ENCODE data around the gene FCRL6.

Gene FCRL6, protein sequence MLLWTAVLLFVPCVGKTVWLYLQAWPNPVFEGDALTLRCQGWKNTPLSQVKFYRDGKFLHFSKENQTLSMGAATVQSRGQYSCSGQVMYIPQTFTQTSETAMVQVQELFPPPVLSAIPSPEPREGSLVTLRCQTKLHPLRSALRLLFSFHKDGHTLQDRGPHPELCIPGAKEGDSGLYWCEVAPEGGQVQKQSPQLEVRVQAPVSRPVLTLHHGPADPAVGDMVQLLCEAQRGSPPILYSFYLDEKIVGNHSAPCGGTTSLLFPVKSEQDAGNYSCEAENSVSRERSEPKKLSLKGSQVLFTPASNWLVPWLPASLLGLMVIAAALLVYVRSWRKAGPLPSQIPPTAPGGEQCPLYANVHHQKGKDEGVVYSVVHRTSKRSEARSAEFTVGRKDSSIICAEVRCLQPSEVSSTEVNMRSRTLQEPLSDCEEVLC

DNA sequence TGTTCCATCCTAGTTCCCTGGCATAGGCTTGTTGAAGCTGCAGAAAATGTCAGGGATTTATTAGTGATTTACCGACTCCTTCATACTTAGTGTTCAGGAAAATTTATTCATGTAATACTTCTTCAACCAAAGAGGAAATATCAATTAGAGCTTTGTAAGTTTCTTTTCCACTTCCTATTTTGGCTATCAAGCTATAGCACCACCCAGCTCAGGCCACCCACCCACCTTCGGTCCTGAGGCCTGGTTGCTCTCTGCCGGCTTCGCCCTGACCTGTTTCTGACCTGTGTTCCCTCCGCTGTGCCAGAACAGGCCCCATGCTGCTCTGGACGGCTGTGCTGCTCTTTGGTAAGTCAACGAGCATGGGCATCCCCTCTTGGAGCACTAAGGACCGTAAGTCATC lies at the start of gene FCRL6:
Gene FCRL6 (plus strand): TSS at position 250 of the 400 bp plus-strand sequence. CDS start 65 bp downstream, at position 315.
- Mint-ChIP-seq H3K4me1 (ENCODE audit: low read depth) (peaks cover 23% of the 10 kb centered on the region), H3K27me3 (peaks cover 4% of the 10 kb centered on the region), H3K36me3 (no peaks in the 10 kb centered on the region), H3K4me3 (no peak within 1 kb of the TSS), H3K27ac (no peak within 1 kb of the TSS), H3K9me3 (ENCODE audit: low read depth) (no peaks in the 10 kb centered on the region)

DNA sequence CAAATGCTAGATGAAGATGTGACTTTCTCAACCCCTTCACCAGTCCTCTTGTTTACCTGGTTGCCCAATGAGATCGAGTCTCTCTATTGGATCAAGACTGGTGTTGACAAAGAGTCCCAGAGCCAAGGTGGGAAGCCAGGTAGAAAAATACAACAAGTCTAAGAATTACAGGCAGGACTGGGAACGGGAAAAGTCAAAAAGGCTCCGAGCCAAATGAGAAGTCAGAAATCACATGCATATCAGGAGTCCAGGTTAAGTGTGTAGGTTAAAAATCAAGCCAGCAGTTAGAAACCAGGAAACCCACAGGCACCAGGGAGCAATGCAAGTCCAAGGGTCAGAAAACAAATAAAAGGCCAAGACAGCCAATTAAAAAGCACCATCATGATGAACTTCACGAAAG lies 48.8 kb upstream of the FCRL6 start:
- Mint-ChIP-seq H3K36me3 (no peaks in the 10 kb centered on the region), H3K27ac (no peak overlapping the region), H3K27me3 (no peaks in the 10 kb centered on the region), H3K9me3 (ENCODE audit: low read depth) (no peaks in the 10 kb centered on the region), H3K4me3 (no peak overlapping the region), H3K4me1 (ENCODE audit: low read depth) (no peaks in the 10 kb centered on the region)

DNA sequence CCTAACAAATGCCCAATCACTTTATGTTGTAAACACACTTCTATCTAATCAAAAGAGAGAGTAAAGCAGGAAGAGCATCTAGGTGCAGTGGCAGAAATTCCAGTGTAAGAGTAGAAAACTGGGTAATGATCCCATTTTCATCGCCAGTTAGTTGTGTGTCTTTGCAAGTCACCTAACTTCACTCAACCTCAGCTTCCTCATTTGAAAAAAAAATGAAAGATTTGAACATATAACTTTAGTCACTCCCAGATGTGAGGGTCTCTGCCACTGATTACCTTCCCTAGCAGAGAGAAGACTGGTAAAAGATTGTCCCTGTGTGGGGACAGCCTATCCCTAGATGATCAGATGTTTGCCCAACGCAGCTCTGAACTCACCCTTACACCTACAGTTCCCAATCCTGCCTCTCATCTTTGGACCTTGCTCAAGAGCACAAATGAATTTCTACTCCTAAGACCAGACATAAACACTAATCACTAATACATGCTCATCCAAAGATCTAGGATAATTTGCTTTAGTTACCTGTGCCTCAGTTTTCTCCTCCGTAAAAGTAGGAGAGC lies 46.6 kb upstream of the FCRL6 start:
- no peaks in the 10 kb centered on the region for H3K9me3 Mint-ChIP-seq (ENCODE audit: low read depth)

DNA sequence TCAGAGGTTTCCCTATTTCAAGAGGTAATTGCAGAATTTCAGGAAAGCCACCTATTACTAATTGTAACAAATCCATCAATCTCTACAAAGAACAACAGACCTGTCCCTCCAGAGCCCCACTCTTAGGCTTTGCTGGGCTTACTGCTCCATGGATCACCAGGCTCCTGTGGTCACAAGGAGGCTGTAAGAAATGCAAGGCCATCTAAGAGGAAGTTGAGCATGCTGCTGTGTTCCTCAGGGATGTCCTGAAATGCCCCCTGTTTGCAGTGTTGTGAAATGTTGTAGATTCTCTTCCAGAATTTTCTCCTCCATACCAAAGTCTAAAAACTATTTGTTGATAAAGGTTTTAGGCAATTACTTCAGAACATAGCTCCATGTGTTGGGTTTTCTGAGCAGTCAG lies 45.8 kb upstream of the FCRL6 start:
- Mint-ChIP-seq H3K36me3 (no peaks in the 10 kb centered on the region), H3K4me1 (ENCODE audit: low read depth) (no peaks in the 10 kb centered on the region), H3K27me3 (no peaks in the 10 kb centered on the region)

More for the DNA sequence above, 46.6 kb upstream of the FCRL6 start:
- no peaks in the 10 kb centered on the region for H3K4me1 Mint-ChIP-seq (ENCODE audit: low read depth)
- H3K27ac Mint-ChIP-seq, result no peak overlapping the region
- H3K4me3 Mint-ChIP-seq, result no peak overlapping the region
- H3K36me3 Mint-ChIP-seq, result no peaks in the 10 kb centered on the region
- no peaks in the 10 kb centered on the region for H3K27me3 Mint-ChIP-seq

DNA sequence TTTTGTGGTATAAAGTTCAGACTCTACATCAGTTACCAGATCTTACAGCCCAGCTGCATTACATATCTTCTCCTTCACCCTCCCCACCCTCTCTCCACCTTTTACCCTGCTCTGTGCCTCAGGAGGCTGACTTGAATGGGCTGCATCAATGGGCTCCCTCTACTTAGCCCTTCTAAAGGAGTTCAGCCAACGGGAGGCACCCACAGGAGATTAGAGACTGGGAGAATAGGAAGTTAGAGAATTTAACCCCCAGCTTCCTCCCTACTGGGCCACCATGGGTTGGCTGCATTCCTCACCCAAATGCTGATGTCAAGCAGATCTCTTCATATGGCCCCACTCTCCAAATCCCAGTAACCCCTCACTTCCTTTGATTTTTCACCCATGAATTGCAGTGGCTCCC lies 38.5 kb upstream of the FCRL6 start:
- H3K4me1 Mint-ChIP-seq (ENCODE audit: low read depth), result no peaks in the 10 kb centered on the region
- H3K9me3 Mint-ChIP-seq (ENCODE audit: low read depth), result no peaks in the 10 kb centered on the region
- H3K4me3 Mint-ChIP-seq, result no peak overlapping the region
- H3K27ac Mint-ChIP-seq, result no peak overlapping the region
- peaks cover 4% of the 10 kb centered on the region for H3K27me3 Mint-ChIP-seq
- H3K36me3 Mint-ChIP-seq, result peaks cover 2% of the 10 kb centered on the region

More for the DNA sequence above, 45.8 kb upstream of the FCRL6 start:
- H3K27ac Mint-ChIP-seq, result no peak overlapping the region
- H3K4me3 Mint-ChIP-seq, result no peak overlapping the region
- H3K9me3 Mint-ChIP-seq (ENCODE audit: low read depth), result no peaks in the 10 kb centered on the region

DNA sequence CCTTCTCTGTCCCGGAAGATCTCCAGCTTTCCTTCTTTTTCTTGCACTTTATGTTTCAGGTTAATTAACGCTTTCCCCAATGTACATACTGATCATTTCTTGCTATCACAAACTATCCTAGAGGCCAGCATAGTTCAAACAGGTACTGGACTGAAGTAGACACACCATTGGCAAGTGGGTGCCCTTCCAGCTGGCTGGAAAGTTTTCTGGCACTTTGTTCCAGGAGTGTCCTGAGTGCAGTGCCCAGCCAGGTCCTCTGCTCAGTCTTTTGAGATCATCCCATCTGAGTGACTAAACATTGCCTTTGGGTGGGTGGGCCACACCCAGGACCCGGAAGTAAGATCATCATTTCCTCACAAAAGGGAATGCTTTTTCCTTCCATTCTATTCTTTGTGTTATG lies 36.4 kb upstream of the FCRL6 start:
- H3K4me3 Mint-ChIP-seq, result no peak overlapping the region
- H3K9me3 Mint-ChIP-seq (ENCODE audit: low read depth), result no peaks in the 10 kb centered on the region
- peaks cover 4% of the 10 kb centered on the region for H3K27me3 Mint-ChIP-seq
- no peaks in the 10 kb centered on the region for H3K4me1 Mint-ChIP-seq (ENCODE audit: low read depth)
- no peak overlapping the region for H3K27ac Mint-ChIP-seq
- H3K36me3 Mint-ChIP-seq, result peaks cover 2% of the 10 kb centered on the region

DNA sequence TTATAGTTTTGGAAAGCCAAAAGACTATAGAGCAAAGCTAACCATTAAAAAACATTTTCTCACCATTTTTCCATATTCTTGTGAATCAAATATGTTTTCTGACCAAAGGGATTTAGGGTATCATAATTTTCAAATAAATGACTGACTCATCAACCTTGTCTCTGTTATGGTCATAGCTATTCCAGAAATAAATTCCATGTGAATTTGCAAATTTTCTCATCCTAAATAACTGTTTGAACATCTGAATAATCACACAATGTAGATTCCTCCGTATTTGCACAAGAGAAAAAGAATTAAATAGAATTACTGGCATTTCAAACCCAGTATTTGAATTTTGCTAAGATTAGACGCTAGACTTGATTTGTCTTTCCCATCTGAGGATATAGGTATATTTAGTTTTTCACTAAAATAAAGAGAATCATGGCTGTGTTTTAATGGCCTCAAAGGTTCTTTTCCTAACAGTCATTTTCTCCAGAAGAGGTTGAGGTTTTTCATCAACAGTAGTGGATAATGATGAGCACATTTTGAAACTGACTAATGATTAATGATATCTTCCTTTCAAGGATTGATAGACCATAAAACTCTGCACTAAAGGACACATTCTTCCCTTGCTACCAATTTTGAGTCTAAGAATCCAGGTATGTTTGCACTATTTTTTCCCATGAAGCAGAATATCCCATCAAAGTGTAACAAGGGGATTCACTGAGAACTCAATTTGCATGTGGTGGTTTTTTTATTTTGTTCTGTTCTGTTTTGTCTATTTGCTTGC lies 30.8 kb upstream of the FCRL6 start:
- H3K9me3 Mint-ChIP-seq (ENCODE audit: low read depth), result no peaks in the 10 kb centered on the region
- no peaks in the 10 kb centered on the region for H3K4me1 Mint-ChIP-seq (ENCODE audit: low read depth)
- no peak overlapping the region for H3K4me3 Mint-ChIP-seq
- no peak overlapping the region for H3K27ac Mint-ChIP-seq
- H3K27me3 Mint-ChIP-seq, result peaks cover 6% of the 10 kb centered on the region
- H3K36me3 Mint-ChIP-seq, result no peaks in the 10 kb centered on the region

DNA sequence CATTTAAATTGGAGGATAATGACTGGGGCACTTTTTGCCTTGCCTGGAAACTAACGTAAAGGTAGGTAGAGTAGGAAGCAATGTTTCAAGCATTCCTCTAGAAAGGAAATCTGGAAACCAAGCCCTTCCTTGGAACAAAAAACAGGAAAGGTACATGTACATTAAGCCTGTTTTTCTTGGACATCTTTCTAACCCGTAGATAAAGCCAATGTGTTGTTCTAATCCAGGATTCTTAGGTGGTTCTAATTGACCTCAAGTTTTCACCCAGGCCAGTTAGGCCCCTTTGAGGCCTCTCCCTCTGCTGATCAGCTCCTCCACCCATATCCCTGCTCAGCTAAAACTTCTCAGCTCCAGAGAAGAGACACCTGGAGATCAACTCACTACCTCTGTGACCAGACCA lies 27.7 kb upstream of the FCRL6 start:
- no peaks in the 10 kb centered on the region for H3K9me3 Mint-ChIP-seq (ENCODE audit: low read depth)
- no peak overlapping the region for H3K4me3 Mint-ChIP-seq
- H3K4me1 Mint-ChIP-seq (ENCODE audit: low read depth), result no peaks in the 10 kb centered on the region
- H3K36me3 Mint-ChIP-seq, result no peaks in the 10 kb centered on the region
- peaks cover 6% of the 10 kb centered on the region for H3K27me3 Mint-ChIP-seq
- H3K27ac Mint-ChIP-seq, result no peak overlapping the region

DNA sequence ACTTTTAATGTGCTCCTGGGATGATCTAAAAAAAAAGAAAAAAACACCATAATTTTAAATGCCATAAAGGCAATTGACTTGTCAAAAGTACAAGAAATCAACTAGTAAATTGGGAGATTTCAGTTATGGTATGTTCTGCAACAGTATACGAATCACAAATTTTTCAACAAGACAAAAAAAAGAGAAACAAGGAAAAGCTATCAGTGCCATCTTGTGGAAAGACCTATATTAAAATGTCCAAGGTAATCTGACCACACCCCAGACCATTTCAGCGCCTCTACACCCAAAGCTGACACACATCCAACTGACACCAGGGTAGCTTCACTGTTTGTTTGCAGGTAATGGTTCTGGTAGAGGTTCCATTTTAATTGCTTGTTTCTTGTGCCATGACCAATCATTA lies 26.4 kb upstream of the FCRL6 start:
- no peaks in the 10 kb centered on the region for H3K36me3 Mint-ChIP-seq
- peaks cover 6% of the 10 kb centered on the region for H3K27me3 Mint-ChIP-seq
- no peaks in the 10 kb centered on the region for H3K9me3 Mint-ChIP-seq (ENCODE audit: low read depth)
- no peak overlapping the region for H3K4me3 Mint-ChIP-seq
- H3K4me1 Mint-ChIP-seq (ENCODE audit: low read depth), result peaks cover 9% of the 10 kb centered on the region
- H3K27ac Mint-ChIP-seq, result no peak overlapping the region

DNA sequence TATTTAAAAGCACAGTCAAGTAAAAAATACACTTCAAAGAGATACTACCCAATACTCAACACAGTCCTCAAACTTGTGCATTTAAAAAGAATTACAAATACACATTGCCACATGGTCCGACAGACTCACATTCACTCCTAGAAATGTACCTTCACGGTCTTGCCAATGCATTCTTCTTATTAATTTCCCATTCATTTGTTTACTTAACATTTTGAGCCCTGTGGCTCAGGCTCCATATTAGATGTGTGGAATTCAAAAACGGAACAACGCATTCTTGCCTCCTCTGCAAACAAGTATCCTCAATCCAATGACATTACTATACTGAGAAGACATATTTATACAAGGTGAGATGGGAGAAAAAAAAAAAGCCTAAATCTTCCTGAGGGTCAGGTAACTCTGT lies 23.9 kb upstream of the FCRL6 start:
- Mint-ChIP-seq H3K4me1 (ENCODE audit: low read depth) (peaks cover 14% of the 10 kb centered on the region), H3K36me3 (no peaks in the 10 kb centered on the region), H3K4me3 (peak overlapping the region; percentile 35), H3K27me3 (peaks cover under 1% of the 10 kb centered on the region), H3K27ac (peak overlapping the region; percentile 30), H3K9me3 (ENCODE audit: low read depth) (no peaks in the 10 kb centered on the region)

DNA sequence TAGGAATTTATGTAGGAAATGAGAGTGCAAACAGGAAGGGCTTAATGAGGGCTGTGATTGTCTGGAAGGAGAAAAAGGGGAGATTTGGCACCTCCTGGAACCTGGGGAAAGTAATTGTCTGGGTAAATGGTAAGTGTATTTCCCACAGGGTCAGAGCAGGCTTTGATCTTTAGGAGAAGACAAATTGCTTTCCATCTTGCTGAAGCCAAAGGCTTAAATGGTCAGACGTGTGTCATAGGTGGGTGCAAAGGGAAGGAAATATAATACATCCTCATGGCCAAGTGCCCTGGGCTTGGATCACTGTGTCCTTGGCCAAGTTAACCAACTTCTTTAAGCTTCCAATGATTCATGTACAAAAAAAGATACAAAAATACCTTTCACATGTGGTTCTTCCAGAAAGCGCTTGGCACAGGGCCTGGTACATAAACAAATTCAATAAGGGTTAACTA lies 22.7 kb upstream of the FCRL6 start:
- Mint-ChIP-seq H3K27me3 (no peaks in the 10 kb centered on the region), H3K36me3 (no peaks in the 10 kb centered on the region), H3K4me3 (peak overlapping the region; percentile 82), H3K4me1 (ENCODE audit: low read depth) (peaks cover 19% of the 10 kb centered on the region), H3K9me3 (ENCODE audit: low read depth) (no peaks in the 10 kb centered on the region), H3K27ac (no peak overlapping the region)

DNA sequence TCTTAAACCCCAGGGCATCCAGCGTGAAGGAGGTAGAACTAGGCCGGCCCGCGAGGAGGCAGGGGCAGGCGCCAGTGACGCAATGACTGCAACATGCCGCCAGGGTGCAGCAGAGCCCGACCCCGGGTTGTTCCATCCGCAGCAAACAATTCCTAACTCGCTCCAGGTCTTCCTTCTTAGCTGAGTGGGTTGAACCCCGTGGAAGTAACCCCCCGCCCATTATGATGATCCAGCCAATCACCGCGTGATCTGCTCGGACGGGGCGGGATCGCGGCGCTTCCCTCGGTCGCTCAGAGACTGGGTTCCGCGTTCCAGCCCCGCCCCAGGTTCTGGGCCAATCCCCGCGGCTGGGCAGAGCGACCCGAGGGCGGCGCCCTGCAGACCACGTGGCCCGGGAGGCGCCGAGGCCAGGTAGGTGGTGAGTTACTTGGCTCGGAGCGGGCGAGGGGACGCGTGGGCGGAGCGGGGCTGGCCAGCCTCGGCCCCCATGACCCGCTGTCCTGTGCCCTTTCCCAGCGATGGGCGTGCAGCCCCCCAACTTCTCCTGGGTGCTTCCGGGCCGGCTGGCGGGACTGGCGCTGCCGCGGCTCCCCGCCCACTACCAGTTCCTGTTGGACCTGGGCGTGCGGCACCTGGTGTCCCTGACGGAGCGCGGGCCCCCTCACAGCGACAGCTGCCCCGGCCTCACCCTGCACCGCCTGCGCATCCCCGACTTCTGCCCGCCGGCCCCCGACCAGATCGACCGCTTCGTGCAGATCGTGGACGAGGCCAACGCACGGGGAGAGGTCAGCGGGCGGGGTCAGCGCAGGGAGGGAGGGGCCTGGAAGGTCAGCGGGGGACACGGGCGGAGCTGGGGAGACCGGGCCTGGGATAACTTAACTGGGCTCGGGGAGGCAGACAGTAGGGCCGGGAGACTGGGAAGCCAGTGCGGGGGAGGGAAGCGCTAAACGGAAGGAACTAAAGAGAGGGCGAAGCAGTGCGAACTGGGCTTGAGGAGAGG lies 21.3 kb upstream of the FCRL6 start, which contains the start of gene DUSP23:
Gene DUSP23 (plus strand): TSS at position 380 of the 1,000 bp plus-strand sequence. CDS start 139 bp downstream, at position 519.
- no peaks in the 10 kb centered on the region for H3K27me3 Mint-ChIP-seq
- no peaks in the 10 kb centered on the region for H3K36me3 Mint-ChIP-seq
- H3K9me3 Mint-ChIP-seq (ENCODE audit: low read depth), result no peaks in the 10 kb centered on the region
- peaks cover 19% of the 10 kb centered on the region for H3K4me1 Mint-ChIP-seq (ENCODE audit: low read depth)
- H3K4me3 Mint-ChIP-seq, result peak within 1 kb of the TSS; percentile 85
- peak within 1 kb of the TSS; percentile 67 for H3K27ac Mint-ChIP-seq

DNA sequence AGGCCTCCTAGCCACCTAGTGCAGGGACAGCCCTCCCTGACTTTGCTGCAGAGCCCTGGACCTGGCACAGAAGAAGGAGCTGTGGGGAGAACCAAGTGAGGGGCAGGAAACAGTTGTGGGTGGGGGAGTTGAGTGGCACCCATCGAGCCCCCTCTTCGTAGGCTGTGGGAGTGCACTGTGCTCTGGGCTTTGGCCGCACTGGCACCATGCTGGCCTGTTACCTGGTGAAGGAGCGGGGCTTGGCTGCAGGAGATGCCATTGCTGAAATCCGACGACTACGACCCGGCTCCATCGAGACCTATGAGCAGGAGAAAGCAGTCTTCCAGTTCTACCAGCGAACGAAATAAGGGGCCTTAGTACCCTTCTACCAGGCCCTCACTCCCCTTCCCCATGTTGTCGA lies 20.2 kb upstream of the FCRL6 start:
- Mint-ChIP-seq H3K4me3 (peak overlapping the region; percentile 85), H3K36me3 (no peaks in the 10 kb centered on the region), H3K9me3 (ENCODE audit: low read depth) (no peaks in the 10 kb centered on the region), H3K4me1 (ENCODE audit: low read depth) (peaks cover 19% of the 10 kb centered on the region), H3K27ac (peak overlapping the region; percentile 41), H3K27me3 (no peaks in the 10 kb centered on the region)

DNA sequence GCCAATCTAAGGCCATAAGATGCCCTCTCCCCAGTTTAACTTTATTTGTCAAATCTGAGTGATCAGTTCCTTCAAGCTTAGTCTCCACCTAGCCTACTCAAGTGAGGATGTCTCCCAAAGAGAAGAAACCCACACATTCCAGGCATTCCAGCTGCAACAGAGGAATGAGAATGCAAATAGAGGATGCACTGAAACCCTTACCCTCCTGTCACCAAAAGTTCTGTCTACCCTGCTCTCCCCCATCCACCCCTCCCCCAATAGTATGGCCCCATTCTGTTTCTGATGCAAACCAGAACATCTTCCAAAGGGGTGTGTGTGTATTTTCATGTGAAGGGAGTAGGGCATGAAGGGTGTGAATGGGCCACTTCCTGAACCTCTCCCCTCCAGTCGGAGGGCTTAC lies 18.4 kb upstream of the FCRL6 start:
- Mint-ChIP-seq H3K27ac (no peak overlapping the region), H3K4me1 (ENCODE audit: low read depth) (peaks cover 19% of the 10 kb centered on the region), H3K27me3 (no peaks in the 10 kb centered on the region), H3K36me3 (no peaks in the 10 kb centered on the region), H3K9me3 (ENCODE audit: low read depth) (no peaks in the 10 kb centered on the region), H3K4me3 (no peak overlapping the region)

Data from activated naive CD8-positive, alpha-beta T cell (primary cell).